ENCODE data around the gene ADAT3.

Gene ADAT3

GRCh38 chr19:1862424-1863327 lies 42.5 kb upstream of the ADAT3 start (continued):
- 0 out of 2 replicates have a peak, but pooled peaks have one; percentile 27 for TF ChIP-seq ZBTB17 (tag by site-specific recombination; IDR thresholded peaks at IDR 0.05)
- TF ChIP-seq ZNF791 (tag by site-specific recombination; IDR thresholded peaks at IDR 0.05), result no peak
- TF ChIP-seq ZNF76 (tag by site-specific recombination; IDR thresholded peaks at IDR 0.05; ENCODE audit: borderline replicate concordance, low read depth), result no peak; the same call in 1 of the 2 replicates
- no peak for TF ChIP-seq FEZF1 (tag by site-specific recombination; IDR thresholded peaks at IDR 0.05)
- TF ChIP-seq ZNF23 (tag by site-specific recombination; IDR thresholded peaks at IDR 0.05; ENCODE audit: borderline replicate concordance), result no peak
- TF ChIP-seq ZBTB8A (tag by site-specific recombination; IDR thresholded peaks at IDR 0.05), result peak; percentile 45; the same call in 1 of the 2 replicates
- no peak for TF ChIP-seq PBX3 (CRISPR knock-in tag; IDR thresholded peaks at IDR 0.05)
- TF ChIP-seq ZNF654 (tag by site-specific recombination; IDR thresholded peaks at IDR 0.05; ENCODE audit: low read depth), result no peak
- no peak for TF ChIP-seq KLF7 (tag by site-specific recombination; IDR thresholded peaks at IDR 0.05; ENCODE audit: borderline replicate concordance)
- TF ChIP-seq ZNF610 (tag by site-specific recombination; IDR thresholded peaks at IDR 0.05; ENCODE audit: borderline replicate concordance), result no peak
- no peak for TF ChIP-seq ZBTB6 (tag by site-specific recombination; IDR thresholded peaks at IDR 0.05)
- TF ChIP-seq ZFP3 (tag by site-specific recombination; IDR thresholded peaks at IDR 0.05; ENCODE audit: low read depth), result no peak
- no peak for TF ChIP-seq ZNF501 (tag by site-specific recombination; IDR thresholded peaks at IDR 0.05)
- TF ChIP-seq ZNF843 (tag by site-specific recombination; IDR thresholded peaks at IDR 0.05), result no peak
- no peak for TF ChIP-seq ZNF639 (tag by site-specific recombination; IDR thresholded peaks at IDR 0.05)
- no peak for TF ChIP-seq ZNF223 (tag by site-specific recombination; IDR thresholded peaks at IDR 0.05)
- no peak for TF ChIP-seq ZNF274 (IDR thresholded peaks at IDR 0.05; ENCODE audit: low read length)
- TF ChIP-seq ZNF274 (tag by site-specific recombination; IDR thresholded peaks at IDR 0.05; ENCODE audit: borderline replicate concordance), result no peak
- TF ChIP-seq ZNF48 (tag by site-specific recombination; IDR thresholded peaks at IDR 0.05), result no peak
- TF ChIP-seq ZNF433 (tag by site-specific recombination; IDR thresholded peaks at IDR 0.05; ENCODE audit: low read depth), result no peak
- no peak for TF ChIP-seq ZNF830 (tag by site-specific recombination; IDR thresholded peaks at IDR 0.05; ENCODE audit: low read depth)
- TF ChIP-seq ZNF561 (tag by site-specific recombination; IDR thresholded peaks at IDR 0.05; ENCODE audit: borderline replicate concordance), result 0 out of 2 replicates have a peak, but pooled peaks have one; percentile 15
- TF ChIP-seq ZNF18 (tag by site-specific recombination; IDR thresholded peaks at IDR 0.05), result no peak
- no peak for TF ChIP-seq ZNF488 (tag by site-specific recombination; IDR thresholded peaks at IDR 0.05)
- TF ChIP-seq ZNF341 (tag by site-specific recombination; IDR thresholded peaks at IDR 0.05; ENCODE audit: low read depth), result peak; percentile 18; the same call in 1 of the 2 replicates
- TF ChIP-seq TCF7L2 (IDR thresholded peaks at IDR 0.05; ENCODE audit: borderline replicate concordance, low read depth, low read length), result no peak
- no peak; the same call in 1 of the 2 replicates for TF ChIP-seq ZXDB (tag by site-specific recombination; IDR thresholded peaks at IDR 0.05)
- TF ChIP-seq ZNF394 (tag by site-specific recombination; IDR thresholded peaks at IDR 0.05; ENCODE audit: borderline replicate concordance), result no peak
- no peak for TF ChIP-seq ZNF560 (tag by site-specific recombination; IDR thresholded peaks at IDR 0.05; ENCODE audit: borderline replicate concordance)
- TF ChIP-seq ZBTB20 (tag by site-specific recombination; IDR thresholded peaks at IDR 0.05), result no peak
- no peak for TF ChIP-seq ZNF112 (tag by site-specific recombination; IDR thresholded peaks at IDR 0.05)
- no peak for TF ChIP-seq ZNF530 (tag by site-specific recombination; IDR thresholded peaks at IDR 0.05; ENCODE audit: low read depth)
- no peak for TF ChIP-seq ZNF514 (tag by site-specific recombination; IDR thresholded peaks at IDR 0.05)
- peak; percentile 45; the same call in 1 of the 2 replicates for TF ChIP-seq KLF1 (tag by site-specific recombination; IDR thresholded peaks at IDR 0.05)
